Measurements from ENCODE around the gene CADM2. TPM values are rescaled to one million over a fixed set of nuclear protein-coding genes. Genes with fewer than 3 reads are reported as not detected.
"Not testable (repeated sequence)": the region's sequence is repeated elsewhere in the genome, so short reads cannot be mapped to it uniquely, and the experiment has no call there.

Gene CADM2
- total RNA-seq, 1 donor from 2014 or later, result 4.2 TPM

- no peak overlapping the region for H3K4me3 ChIP-seq (ENCODE audit: low read length in 3 of 3)
- H3K36me3 ChIP-seq (ENCODE audit: control insufficient read depth in 3 of 3, insufficient read depth in 3 of 3, low read length in 3 of 3), result no peaks in the 10 kb centered on the region
- no peaks in the 10 kb centered on the region for H3K4me1 ChIP-seq (ENCODE audit: control insufficient read depth in 3 of 3, insufficient read depth in 3 of 3, low read length in 3 of 3)
- no peak overlapping the region for H3K9ac ChIP-seq (ENCODE audit: low read depth in 1 of 3, low read length in 3 of 3)
- no peaks in the 10 kb centered on the region for H3K9me3 ChIP-seq (ENCODE audit: control insufficient read depth in 3 of 3, low read length in 3 of 3)
- no peak overlapping the region for H3K27ac ChIP-seq (ENCODE audit: low read depth, low read length)
- H3K27me3 ChIP-seq (ENCODE audit: control insufficient read depth in 3 of 3, insufficient read depth in 3 of 3, low read length in 3 of 3), result no peaks in the 10 kb centered on the region
Observed at GRCh38 chr3:85691196-85691595, 732.4 kb downstream of the CADM2 start.

- no peaks in the 10 kb centered on the region for H3K27me3 ChIP-seq (ENCODE audit: control insufficient read depth in 3 of 3, insufficient read depth in 3 of 3, low read length in 3 of 3)
- no peak overlapping the region for H3K4me3 ChIP-seq (ENCODE audit: low read length in 3 of 3)
- no peaks in the 10 kb centered on the region for H3K9me3 ChIP-seq (ENCODE audit: control insufficient read depth in 3 of 3, low read length in 3 of 3)
- H3K27ac ChIP-seq (ENCODE audit: low read depth, low read length), result no peak overlapping the region
- H3K36me3 ChIP-seq (ENCODE audit: control insufficient read depth in 3 of 3, insufficient read depth in 3 of 3, low read length in 3 of 3), result no peaks in the 10 kb centered on the region
- no peaks in the 10 kb centered on the region for H3K4me1 ChIP-seq (ENCODE audit: control insufficient read depth in 3 of 3, insufficient read depth in 3 of 3, low read length in 3 of 3)
- H3K9ac ChIP-seq (ENCODE audit: low read depth in 1 of 3, low read length in 3 of 3), result no peak overlapping the region
Observed at GRCh38 chr3:85697156-85697555, 738.4 kb downstream of the CADM2 start.

- Histone ChIP-seq H3K9me3 (ENCODE audit: control insufficient read depth in 3 of 3, low read length in 3 of 3) (no peaks in the 10 kb centered on the region), H3K4me1 (ENCODE audit: control insufficient read depth in 3 of 3, insufficient read depth in 3 of 3, low read length in 3 of 3) (no peaks in the 10 kb centered on the region), H3K36me3 (ENCODE audit: control insufficient read depth in 3 of 3, insufficient read depth in 3 of 3, low read length in 3 of 3) (no peaks in the 10 kb centered on the region), H3K4me3 (ENCODE audit: low read length in 3 of 3) (no peak overlapping the region), H3K9ac (ENCODE audit: low read depth in 1 of 3, low read length in 3 of 3) (no peak overlapping the region), H3K27ac (ENCODE audit: low read depth, low read length) (no peak overlapping the region), H3K27me3 (ENCODE audit: control insufficient read depth in 3 of 3, insufficient read depth in 3 of 3, low read length in 3 of 3) (no peaks in the 10 kb centered on the region)
Observed at GRCh38 chr3:85706130-85706529, 747.3 kb downstream of the CADM2 start.

GRCh38 chr3:85708325-85708724 is 749.5 kb downstream of the CADM2 start:
- not testable (repeated sequence) for H3K27me3 ChIP-seq (ENCODE audit: control insufficient read depth in 3 of 3, insufficient read depth in 3 of 3, low read length in 3 of 3); H3K9me3 ChIP-seq (ENCODE audit: control insufficient read depth in 3 of 3, low read length in 3 of 3); H3K36me3 ChIP-seq (ENCODE audit: control insufficient read depth in 3 of 3, insufficient read depth in 3 of 3, low read length in 3 of 3); H3K27ac ChIP-seq (ENCODE audit: low read depth, low read length); H3K4me3 ChIP-seq (ENCODE audit: low read length in 3 of 3); H3K4me1 ChIP-seq (ENCODE audit: control insufficient read depth in 3 of 3, insufficient read depth in 3 of 3, low read length in 3 of 3); H3K9ac ChIP-seq (ENCODE audit: low read depth in 1 of 3, low read length in 3 of 3)

- no peak overlapping the region for H3K27ac ChIP-seq (ENCODE audit: low read depth, low read length)
- H3K9ac ChIP-seq (ENCODE audit: low read depth in 1 of 3, low read length in 3 of 3), result no peak overlapping the region
- H3K4me3 ChIP-seq (ENCODE audit: low read length in 3 of 3), result no peak overlapping the region
- H3K36me3 ChIP-seq (ENCODE audit: control insufficient read depth in 3 of 3, insufficient read depth in 3 of 3, low read length in 3 of 3), result no peaks in the 10 kb centered on the region
- no peaks in the 10 kb centered on the region for H3K27me3 ChIP-seq (ENCODE audit: control insufficient read depth in 3 of 3, insufficient read depth in 3 of 3, low read length in 3 of 3)
- H3K9me3 ChIP-seq (ENCODE audit: control insufficient read depth in 3 of 3, low read length in 3 of 3), result no peaks in the 10 kb centered on the region
- H3K4me1 ChIP-seq (ENCODE audit: control insufficient read depth in 3 of 3, insufficient read depth in 3 of 3, low read length in 3 of 3), result no peaks in the 10 kb centered on the region
Observed at GRCh38 chr3:85709346-85709892, 750.6 kb downstream of the CADM2 start.

GRCh38 chr3:85710490-85710889 is 751.7 kb downstream of the CADM2 start:
- no peak overlapping the region for H3K4me3 ChIP-seq (ENCODE audit: low read length in 3 of 3)
- H3K4me1 ChIP-seq (ENCODE audit: control insufficient read depth in 3 of 3, insufficient read depth in 3 of 3, low read length in 3 of 3), result no peaks in the 10 kb centered on the region
- H3K36me3 ChIP-seq (ENCODE audit: control insufficient read depth in 3 of 3, insufficient read depth in 3 of 3, low read length in 3 of 3), result no peaks in the 10 kb centered on the region

GRCh38 chr3:85721409-85722145 is 762.8 kb downstream of the CADM2 start:
- H3K4me3 ChIP-seq (ENCODE audit: low read length in 3 of 3), result no peak overlapping the region
- H3K27ac ChIP-seq (ENCODE audit: low read depth, low read length), result no peak overlapping the region
- no peaks in the 10 kb centered on the region for H3K36me3 ChIP-seq (ENCODE audit: control insufficient read depth in 3 of 3, insufficient read depth in 3 of 3, low read length in 3 of 3)
- no peaks in the 10 kb centered on the region for H3K4me1 ChIP-seq (ENCODE audit: control insufficient read depth in 3 of 3, insufficient read depth in 3 of 3, low read length in 3 of 3)
- no peaks in the 10 kb centered on the region for H3K9me3 ChIP-seq (ENCODE audit: control insufficient read depth in 3 of 3, low read length in 3 of 3)
- no peaks in the 10 kb centered on the region for H3K27me3 ChIP-seq (ENCODE audit: control insufficient read depth in 3 of 3, insufficient read depth in 3 of 3, low read length in 3 of 3)
- no peak overlapping the region for H3K9ac ChIP-seq (ENCODE audit: low read depth in 1 of 3, low read length in 3 of 3)

More at GRCh38 chr3:85710490-85710889, 751.7 kb downstream of the CADM2 start:
- no peaks in the 10 kb centered on the region for H3K9me3 ChIP-seq (ENCODE audit: control insufficient read depth in 3 of 3, low read length in 3 of 3)
- no peak overlapping the region for H3K9ac ChIP-seq (ENCODE audit: low read depth in 1 of 3, low read length in 3 of 3)
- no peak overlapping the region for H3K27ac ChIP-seq (ENCODE audit: low read depth, low read length)
- H3K27me3 ChIP-seq (ENCODE audit: control insufficient read depth in 3 of 3, insufficient read depth in 3 of 3, low read length in 3 of 3), result no peaks in the 10 kb centered on the region

- Histone ChIP-seq H3K27me3 (ENCODE audit: control insufficient read depth in 3 of 3, insufficient read depth in 3 of 3, low read length in 3 of 3) (no peaks in the 10 kb centered on the region), H3K9ac (ENCODE audit: low read depth in 1 of 3, low read length in 3 of 3) (no peak overlapping the region), H3K27ac (ENCODE audit: low read depth, low read length) (no peak overlapping the region), H3K9me3 (ENCODE audit: control insufficient read depth in 3 of 3, low read length in 3 of 3) (no peaks in the 10 kb centered on the region), H3K4me3 (ENCODE audit: low read length in 3 of 3) (no peak overlapping the region), H3K36me3 (ENCODE audit: control insufficient read depth in 3 of 3, insufficient read depth in 3 of 3, low read length in 3 of 3) (no peaks in the 10 kb centered on the region), H3K4me1 (ENCODE audit: control insufficient read depth in 3 of 3, insufficient read depth in 3 of 3, low read length in 3 of 3) (no peaks in the 10 kb centered on the region)
Observed at GRCh38 chr3:85725809-85726208, 767.0 kb downstream of the CADM2 start.

- no peak overlapping the region for H3K9ac ChIP-seq (ENCODE audit: low read depth in 1 of 3, low read length in 3 of 3)
- H3K27me3 ChIP-seq (ENCODE audit: control insufficient read depth in 3 of 3, insufficient read depth in 3 of 3, low read length in 3 of 3), result no peaks in the 10 kb centered on the region
- H3K27ac ChIP-seq (ENCODE audit: low read depth, low read length), result no peak overlapping the region
- H3K9me3 ChIP-seq (ENCODE audit: control insufficient read depth in 3 of 3, low read length in 3 of 3), result no peaks in the 10 kb centered on the region
- no peak overlapping the region for H3K4me3 ChIP-seq (ENCODE audit: low read length in 3 of 3)
- H3K4me1 ChIP-seq (ENCODE audit: control insufficient read depth in 3 of 3, insufficient read depth in 3 of 3, low read length in 3 of 3), result no peaks in the 10 kb centered on the region
- H3K36me3 ChIP-seq (ENCODE audit: control insufficient read depth in 3 of 3, insufficient read depth in 3 of 3, low read length in 3 of 3), result no peaks in the 10 kb centered on the region
Observed at GRCh38 chr3:85726241-85726640, 767.5 kb downstream of the CADM2 start.

- Histone ChIP-seq H3K27ac (ENCODE audit: low read depth, low read length) (no peak overlapping the region), H3K9me3 (ENCODE audit: control insufficient read depth in 3 of 3, low read length in 3 of 3) (no peaks in the 10 kb centered on the region), H3K4me3 (ENCODE audit: low read length in 3 of 3) (no peak overlapping the region), H3K36me3 (ENCODE audit: control insufficient read depth in 3 of 3, insufficient read depth in 3 of 3, low read length in 3 of 3) (no peaks in the 10 kb centered on the region), H3K4me1 (ENCODE audit: control insufficient read depth in 3 of 3, insufficient read depth in 3 of 3, low read length in 3 of 3) (no peaks in the 10 kb centered on the region), H3K9ac (ENCODE audit: low read depth in 1 of 3, low read length in 3 of 3) (no peak overlapping the region), H3K27me3 (ENCODE audit: control insufficient read depth in 3 of 3, insufficient read depth in 3 of 3, low read length in 3 of 3) (no peaks in the 10 kb centered on the region)
Observed at GRCh38 chr3:85737846-85738245, 779.1 kb downstream of the CADM2 start.
